IMR-90 (cell line): ENCODE data around the gene KRTAP9-9. TPM values are rescaled to one million over a fixed set of nuclear protein-coding genes. Genes with fewer than 3 reads are reported as not detected.

Source experiments
- ATAC-seq: fragments of 200-7000 bp; cut with Tn5 transposase; 2 replicates; pipeline ENCODE4 v1.9.1; 2020; ENCODE audit warnings: low read depth, mild to moderate bottlenecking, moderate library complexity
- BruUV-seq: library from RNA; stranded (reverse); fragments of 400-500 nt; replicated peaks from 2 replicates; lab custom pipeline; 2021; lab: Mats Ljungman, UMichigan
- CTCF ChIA-PET: fragments of 300-600 bp; formaldehyde crosslinking; extraction: SDS; loops from one replicate; lab custom pipeline; 2021; ENCODE audit warnings: antibody characterized with exemption; lab: Yijun Ruan, JAX
- POLR2A ChIA-PET: fragments of 300-600 bp; sonication (Branson Sonifier 250); formaldehyde crosslinking; loops from one replicate; lab custom pipeline; 2022; ENCODE audit warnings: antibody characterized with exemption; ENCODE audit not compliant: unreplicated experiment; lab: Charles Lee
- DNase-seq: peaks from one replicate; pipeline ENCODE4 v3.0.0; 2013
- H2AFZ ChIP-seq: replicated peaks from 2 replicates; pipeline ENCODE3; 2013; ENCODE audit warnings: low read length, mild to moderate bottlenecking; ENCODE audit not compliant: poor library complexity
- H2AK5ac ChIP-seq: 2 replicates; pipeline ENCODE4 v1.6.1; 2013; ENCODE audit warnings: low read depth, low read length, inconsistent platforms
- H2AK9ac ChIP-seq: replicated peaks from 2 replicates; pipeline ENCODE3; 2013; ENCODE audit warnings: mild to moderate bottlenecking, low read depth, low read length, moderate library complexity; ENCODE audit not compliant: poor library complexity
- H2BK120ac ChIP-seq: 2 replicates; pipeline ENCODE4 v1.6.1; 2013; ENCODE audit warnings: low read depth, low read length, inconsistent platforms
- H2BK15ac ChIP-seq: 3 replicates; pipeline ENCODE4 v1.6.1; 2013; ENCODE audit warnings: low read depth, low read length, inconsistent platforms
- H2BK20ac ChIP-seq: 2 replicates; pipeline ENCODE4 v1.6.1; 2013; ENCODE audit warnings: low read depth, mild to moderate bottlenecking, inconsistent platforms, low read length, moderate library complexity
- H2BK5ac ChIP-seq: 2 replicates; pipeline ENCODE4 v1.6.1; 2013; ENCODE audit warnings: mild to moderate bottlenecking, low read depth, low read length, inconsistent platforms; ENCODE audit not compliant: poor library complexity, severe bottlenecking
- H3K14ac ChIP-seq: replicated peaks from 2 replicates; pipeline ENCODE4 v1.6.1; 2013; ENCODE audit warnings: low read depth, low read length, inconsistent platforms
- H3K18ac ChIP-seq: 2 replicates; pipeline ENCODE4 v1.6.1; 2013; ENCODE audit warnings: low read depth, low read length, control low read depth
- H3K23ac ChIP-seq: 2 replicates; pipeline ENCODE4 v1.6.1; 2013; ENCODE audit warnings: low read depth, low read length, inconsistent platforms
- H3K27ac ChIP-seq: 2 replicates; pipeline ENCODE4 v1.5.1; 2013; ENCODE audit warnings: mild to moderate bottlenecking, control low read depth, low read length; ENCODE audit not compliant: insufficient read depth
- H3K27me3 ChIP-seq: 2 replicates; pipeline ENCODE4 v1.6.1; 2013; ENCODE audit warnings: low read length; ENCODE audit not compliant: control insufficient read depth, insufficient read depth
- H3K36me3 ChIP-seq: 2 replicates; pipeline ENCODE4 v1.6.1; 2013; ENCODE audit warnings: low read length, mixed read lengths; ENCODE audit not compliant: control insufficient read depth, insufficient read depth
- H3K4ac ChIP-seq: 2 replicates; pipeline ENCODE4 v1.6.1; 2013; ENCODE audit warnings: low read depth, low read length, inconsistent platforms
- H3K4me1 ChIP-seq: 2 replicates; pipeline ENCODE4 v1.6.1; 2013; ENCODE audit warnings: low read length, mixed read lengths; ENCODE audit not compliant: control insufficient read depth, insufficient read depth
- H3K4me2 ChIP-seq: 2 replicates; pipeline ENCODE4 v1.6.1; 2013; ENCODE audit warnings: low read depth, mild to moderate bottlenecking, control low read depth, low read length, moderate library complexity
- H3K4me3 ChIP-seq: 2 replicates; pipeline ENCODE4 v1.5.1; 2013; ENCODE audit warnings: low read depth, mild to moderate bottlenecking, control low read depth, low read length, moderate library complexity; ENCODE audit not compliant: insufficient read depth
- H3K56ac ChIP-seq: 2 replicates; pipeline ENCODE4 v1.6.1; 2013; ENCODE audit warnings: low read length, inconsistent platforms; ENCODE audit not compliant: insufficient read depth; ENCODE audit errors: extremely low read depth
- H3K79me1 ChIP-seq, 2 experiments: 2 replicates each; pipeline ENCODE4 v1.6.1; 2013; ENCODE audit warnings: low read length in 2 of 2, inconsistent platforms in 1 of 2, low read depth in 1 of 2
- H3K9ac ChIP-seq: 2 replicates; pipeline ENCODE4 v1.6.1; 2013; ENCODE audit warnings: low read depth, low read length, control low read depth
- H3K9me1 ChIP-seq: 2 replicates; pipeline ENCODE4 v1.6.1; 2013; ENCODE audit warnings: low read length, inconsistent platforms; ENCODE audit not compliant: insufficient read depth
- H3K9me3 ChIP-seq: 2 replicates; pipeline ENCODE4 v1.6.1; 2013; ENCODE audit warnings: low read length; ENCODE audit not compliant: control insufficient read depth, insufficient read depth
- H4K20me1 ChIP-seq: 2 replicates; pipeline ENCODE4 v1.6.1; 2013; ENCODE audit warnings: low read length, inconsistent platforms; ENCODE audit not compliant: insufficient read depth
- H4K5ac ChIP-seq: 2 replicates; pipeline ENCODE4 v1.6.1; 2013; ENCODE audit warnings: mild to moderate bottlenecking, low read depth, low read length, control low read depth
- H4K8ac ChIP-seq, 2 experiments: 2 replicates each; pipeline ENCODE4 v1.6.1; 2013; ENCODE audit warnings: low read depth in 2 of 2, low read length in 2 of 2, control low read depth in 1 of 2, inconsistent platforms in 1 of 2
- H4K91ac ChIP-seq: 2 replicates; pipeline ENCODE4 v1.6.1; 2013; ENCODE audit warnings: low read depth, low read length, inconsistent platforms; ENCODE audit not compliant: insufficient read depth
- BHLHE40 ChIP-seq: fragments of 150-350 bp; IDR thresholded peaks from 2 replicates; pipeline ENCODE4 v1.6.1; 2016; ENCODE audit warnings: mild to moderate bottlenecking, low read depth, low read length
- CHD1 ChIP-seq: IDR thresholded peaks from 2 replicates; pipeline ENCODE4 v1.6.1; 2012; ENCODE audit warnings: low read depth, low read length, improper control_type of control experiment
- FOS ChIP-seq: fragments of 150-350 bp; IDR thresholded peaks from 2 replicates; pipeline ENCODE4 v1.6.1; 2016; ENCODE audit warnings: low read depth, low read length
- MAZ ChIP-seq: IDR thresholded peaks from 2 replicates; pipeline ENCODE4 v1.6.1; 2012; ENCODE audit warnings: low read depth, mild to moderate bottlenecking, low read length, improper control_type of control experiment, moderate library complexity, borderline replicate concordance
- MXI1 ChIP-seq: IDR thresholded peaks from 2 replicates; pipeline ENCODE4 v1.6.1; 2012; ENCODE audit warnings: low read depth, mild to moderate bottlenecking, low read length, moderate library complexity, borderline replicate concordance
- RAD21 ChIP-seq: IDR thresholded peaks from 2 replicates; pipeline ENCODE4 v1.6.1; 2012; ENCODE audit warnings: low read length, improper control_type of control experiment
- RCOR1 ChIP-seq: IDR thresholded peaks from 2 replicates; pipeline ENCODE4 v1.6.1; 2012; ENCODE audit warnings: mild to moderate bottlenecking, low read length, improper control_type of control experiment; ENCODE audit not compliant: insufficient replicate concordance
- RFX5 ChIP-seq: IDR thresholded peaks from 2 replicates; pipeline ENCODE4 v1.8.0; 2012; ENCODE audit warnings: low read depth, mild to moderate bottlenecking, low read length, moderate library complexity
- SMC3 ChIP-seq: fragments of 150-350 bp; IDR thresholded peaks from 2 replicates; pipeline ENCODE4 v1.6.1; 2016; ENCODE audit warnings: low read depth, mild to moderate bottlenecking, antibody characterized with exemption, low read length, moderate library complexity
- WGBS, 2 experiments: methylation state at CpG; one replicate each; pipeline versions ENCODE4 v1.1.5 to v1.1.7; 2013; ENCODE audit warnings: missing lambda C conversion rate in 2 of 2; ENCODE audit not compliant: insufficient read length in 1 of 2; ENCODE audit errors: extremely low coverage in 2 of 2; 5-methylcytosine and 5-hydroxymethylcytosine counted together
- dilution Hi-C: fragments of 300-500 bp; cut with HindIII; formaldehyde crosslinking; loops from one replicate; pipeline ENCODE4 v1.14.3; 2018; ENCODE audit warnings: low sequenced_read_pairs; ENCODE audit not compliant: unreplicated experiment
- in situ Hi-C: fragments of 300-500 bp; cut with MboI; formaldehyde crosslinking; loops from 3 replicates; pipeline ENCODE4 v1.14.3; 2019; ENCODE audit warnings: low sequenced_read_pairs, inconsistent platforms, mixed read lengths
- intact Hi-C: fragments of 100-400 bp; cut with micrococcal nuclease; formaldehyde crosslinking; loops from 2 replicates; pipeline ENCODE4 v1.10.0; 2022
- polyA plus RNA-seq, 3 experiments: library from polyadenylated mRNA; depleted of rRNA; stranded (reverse); fragments of >200 nt; gene quantifications; 2 replicates each; pipeline ENCODE4 v1.2.3, GENCODE V29; 2012; ENCODE audit warnings: low replicate concordance in 1 of 3
- total RNA-seq: library from RNA; depleted of rRNA; stranded (reverse); fragments of >200 nt; gene quantifications from 2 replicates; pipeline ENCODE4 v1.2.3, GENCODE V29; 2012
- TF ChIP-seq, protein P1 (sequence below): fragments of 150-350 bp; IDR thresholded peaks from 2 replicates; pipeline ENCODE4 v1.6.1; 2016; ENCODE audit warnings: low read depth, mild to moderate bottlenecking, low read length, moderate library complexity, borderline replicate concordance
- TF ChIP-seq, protein P2 (sequence below): conservative IDR thresholded peaks from 2 replicates; pipeline ENCODE4 v1.5.1; 2012; ENCODE audit warnings: mild to moderate bottlenecking, low read depth, low read length, improper control_type of control experiment
- TF ChIP-seq, protein P3 (sequence below): fragments of 150-350 bp; IDR thresholded peaks from 2 replicates; pipeline ENCODE4 v1.6.1; 2017; ENCODE audit warnings: mild to moderate bottlenecking, antibody characterized with exemption, low read length, low read depth

Gene KRTAP9-9
- total and polyA plus RNA-seq, 2 of the 4 experiments (the other 2 are of a cell fraction): not detected

DNA sequence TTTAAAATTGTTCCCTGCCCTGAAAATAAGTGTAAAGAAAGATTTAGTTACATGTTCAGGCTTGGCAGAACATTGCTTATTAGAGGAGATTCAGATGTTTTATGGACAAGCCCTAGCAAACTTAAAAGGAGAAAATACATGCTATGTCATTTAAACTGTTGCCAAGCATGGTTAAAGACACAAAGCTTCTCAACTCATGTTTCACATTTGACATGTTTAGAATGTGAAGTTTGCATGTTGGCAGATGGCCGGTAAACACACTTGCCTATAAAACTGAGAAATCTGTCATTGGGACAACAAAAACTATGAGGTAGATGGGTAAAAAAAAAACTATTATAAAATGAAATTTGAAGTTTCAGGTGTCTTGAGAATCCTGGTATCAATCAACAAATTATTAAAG, 41.7 kb downstream of the KRTAP9-9 start:
- Histone ChIP-seq H3K9me1 (no peaks in the 10 kb centered on the region), H4K8ac (no peak overlapping the region), H2AK9ac (no peak overlapping the region), H3K18ac (no peak overlapping the region), H3K79me1 (no peaks in the 10 kb centered on the region), H2BK20ac (no peak overlapping the region), H3K4me3 (no peak overlapping the region), H2AK5ac (no peak overlapping the region), H4K91ac (no peak overlapping the region), H3K14ac (no peak overlapping the region), H3K27me3 (no peaks in the 10 kb centered on the region; the same call in 1 of the 2 replicates), H3K9me3 (no peaks in the 10 kb centered on the region), H3K4me2 (no peak overlapping the region), H3K36me3 (no peaks in the 10 kb centered on the region), H3K9ac (no peak overlapping the region), H4K5ac (no peak overlapping the region), H2AFZ (no peak overlapping the region), H3K4me1 (no peaks in the 10 kb centered on the region), H3K23ac (no peak overlapping the region), H2BK15ac (no peak overlapping the region), H3K56ac (no peak overlapping the region), H4K20me1 (no peaks in the 10 kb centered on the region), H3K4ac (no peak overlapping the region), H3K27ac (no peak overlapping the region), H2BK120ac (no peak overlapping the region), H2BK5ac (no peak overlapping the region)
- no TSS peak for BruUV-seq
- ChIA-PET CTCF (no interaction called here), POLR2A (no interaction called here)
- in situ Hi-C loops (no loop called here), intact Hi-C loops (no loop called here), dilution Hi-C loops (no loop called here)
- no CpG with 5 or more reads among the region's 1 CpG for WGBS, 2 experiments
- no peak for TF ChIP-seq CHD1
- no peak for TF ChIP-seq RFX5
- no peak for TF ChIP-seq MAZ
- no peak for TF ChIP-seq RAD21
- TF ChIP-seq, protein P1, sequence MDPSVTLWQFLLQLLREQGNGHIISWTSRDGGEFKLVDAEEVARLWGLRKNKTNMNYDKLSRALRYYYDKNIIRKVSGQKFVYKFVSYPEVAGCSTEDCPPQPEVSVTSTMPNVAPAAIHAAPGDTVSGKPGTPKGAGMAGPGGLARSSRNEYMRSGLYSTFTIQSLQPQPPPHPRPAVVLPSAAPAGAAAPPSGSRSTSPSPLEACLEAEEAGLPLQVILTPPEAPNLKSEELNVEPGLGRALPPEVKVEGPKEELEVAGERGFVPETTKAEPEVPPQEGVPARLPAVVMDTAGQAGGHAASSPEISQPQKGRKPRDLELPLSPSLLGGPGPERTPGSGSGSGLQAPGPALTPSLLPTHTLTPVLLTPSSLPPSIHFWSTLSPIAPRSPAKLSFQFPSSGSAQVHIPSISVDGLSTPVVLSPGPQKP: no peak
- no peak for TF ChIP-seq BHLHE40
- TF ChIP-seq, protein P2, sequence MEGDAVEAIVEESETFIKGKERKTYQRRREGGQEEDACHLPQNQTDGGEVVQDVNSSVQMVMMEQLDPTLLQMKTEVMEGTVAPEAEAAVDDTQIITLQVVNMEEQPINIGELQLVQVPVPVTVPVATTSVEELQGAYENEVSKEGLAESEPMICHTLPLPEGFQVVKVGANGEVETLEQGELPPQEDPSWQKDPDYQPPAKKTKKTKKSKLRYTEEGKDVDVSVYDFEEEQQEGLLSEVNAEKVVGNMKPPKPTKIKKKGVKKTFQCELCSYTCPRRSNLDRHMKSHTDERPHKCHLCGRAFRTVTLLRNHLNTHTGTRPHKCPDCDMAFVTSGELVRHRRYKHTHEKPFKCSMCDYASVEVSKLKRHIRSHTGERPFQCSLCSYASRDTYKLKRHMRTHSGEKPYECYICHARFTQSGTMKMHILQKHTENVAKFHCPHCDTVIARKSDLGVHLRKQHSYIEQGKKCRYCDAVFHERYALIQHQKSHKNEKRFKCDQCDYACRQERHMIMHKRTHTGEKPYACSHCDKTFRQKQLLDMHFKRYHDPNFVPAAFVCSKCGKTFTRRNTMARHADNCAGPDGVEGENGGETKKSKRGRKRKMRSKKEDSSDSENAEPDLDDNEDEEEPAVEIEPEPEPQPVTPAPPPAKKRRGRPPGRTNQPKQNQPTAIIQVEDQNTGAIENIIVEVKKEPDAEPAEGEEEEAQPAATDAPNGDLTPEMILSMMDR: no peak
- TF ChIP-seq RCOR1: no peak
- TF ChIP-seq, protein P3, sequence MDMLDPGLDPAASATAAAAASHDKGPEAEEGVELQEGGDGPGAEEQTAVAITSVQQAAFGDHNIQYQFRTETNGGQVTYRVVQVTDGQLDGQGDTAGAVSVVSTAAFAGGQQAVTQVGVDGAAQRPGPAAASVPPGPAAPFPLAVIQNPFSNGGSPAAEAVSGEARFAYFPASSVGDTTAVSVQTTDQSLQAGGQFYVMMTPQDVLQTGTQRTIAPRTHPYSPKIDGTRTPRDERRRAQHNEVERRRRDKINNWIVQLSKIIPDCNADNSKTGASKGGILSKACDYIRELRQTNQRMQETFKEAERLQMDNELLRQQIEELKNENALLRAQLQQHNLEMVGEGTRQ: no peak
- no peak for TF ChIP-seq MXI1
- TF ChIP-seq SMC3: no peak
- no peak for TF ChIP-seq FOS
- DNase-seq (no peak), ATAC-seq (no peak)
